RWPE2 (cell line): Measurements from ENCODE around the gene TXNDC5.
"Not testable (repeated sequence)": the region's sequence is repeated elsewhere in the genome, so short reads cannot be mapped to it uniquely, and the experiment has no call there.

Experiments used
- ATAC-seq: fragments of 200-7000 bp; cut with Tn5 transposase; 3 replicates; pipeline ENCODE4 v1.9.1; 2021; ENCODE audit warnings: low read depth
- DNase-seq: peaks from one replicate; pipeline ENCODE4 v3.0.0-alpha.2; 2020; ENCODE audit warnings: low spot score
- H3K27ac ChIP-seq: fragments of 450-650 bp; 2 replicates; pipeline ENCODE4 v1.5.1; 2017; ENCODE audit warnings: mild to moderate bottlenecking; ENCODE audit not compliant: poor library complexity, severe bottlenecking
- H3K27me3 ChIP-seq: fragments of 250-450 bp; sonication (Bioruptor Pico); 2 replicates; pipeline ENCODE4 v1.5.1; 2021; ENCODE audit warnings: mild to moderate bottlenecking, moderate library complexity; ENCODE audit not compliant: insufficient read depth, poor library complexity, severe bottlenecking
- H3K36me3 ChIP-seq: fragments of 250-450 bp; sonication (Bioruptor Pico); 2 replicates; pipeline ENCODE4 v1.5.1; 2020; ENCODE audit warnings: low read depth, mild to moderate bottlenecking, moderate library complexity
- H3K4me1 ChIP-seq: fragments of 250-450 bp; sonication (Bioruptor Pico); 2 replicates; pipeline ENCODE4 v1.5.1; 2021; ENCODE audit warnings: mild to moderate bottlenecking, moderate library complexity; ENCODE audit not compliant: insufficient read depth, poor library complexity, severe bottlenecking
- H3K4me3 ChIP-seq: fragments of 250-450 bp; sonication (Bioruptor Pico); 2 replicates; pipeline ENCODE4 v1.5.1; 2021; ENCODE audit warnings: mild to moderate bottlenecking, moderate library complexity; ENCODE audit not compliant: severe bottlenecking
- H3K9me3 ChIP-seq: fragments of 250-450 bp; sonication (Bioruptor Pico); 2 replicates; pipeline ENCODE4 v1.5.1; 2021; ENCODE audit warnings: mild to moderate bottlenecking, moderate library complexity; ENCODE audit not compliant: severe bottlenecking
- CTCF ChIP-seq: fragments of 450-650 bp; IDR thresholded peaks from one replicate; pipeline ENCODE4 v1.5.1; 2017; ENCODE audit warnings: mild to moderate bottlenecking, moderate library complexity; ENCODE audit not compliant: poor library complexity, severe bottlenecking

The TXNDC5 gene

GRCh38 chr6:7896465-7896987 is 14.1 kb downstream of the TXNDC5 start:
- ATAC-seq = no peak
- peaks cover 94% of the 10 kb centered on the region for H3K36me3 ChIP-seq

DNA sequence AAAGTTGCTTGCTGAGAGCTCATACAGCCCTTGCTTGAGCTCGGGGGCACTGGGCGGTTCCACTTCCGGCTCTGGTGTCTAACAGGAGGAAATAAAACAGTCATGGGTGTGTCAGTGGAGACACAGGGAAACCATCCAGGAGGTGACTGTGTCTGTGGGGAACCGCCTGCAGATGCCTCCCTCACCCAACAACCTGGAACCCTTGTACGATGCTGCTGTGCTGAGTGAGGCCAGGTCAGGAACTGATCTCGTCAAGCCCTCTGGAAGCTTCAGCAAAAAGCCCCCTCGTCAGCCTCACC is 15.5 kb downstream of the TXNDC5 start:
- Histone ChIP-seq H3K27ac (no peak overlapping the region), H3K36me3 (peaks cover 94% of the 10 kb centered on the region), H3K4me1 (no peaks in the 10 kb centered on the region), H3K27me3 (no peaks in the 10 kb centered on the region), H3K4me3 (no peak overlapping the region), H3K9me3 (no peaks in the 10 kb centered on the region)
- TF ChIP-seq CTCF = no peak
- DNase-seq (no peak), ATAC-seq (no peak)

More at GRCh38 chr6:7896465-7896987, 14.1 kb downstream of the TXNDC5 start:
- DNase-seq = no peak
- no peak for TF ChIP-seq CTCF
- no peaks in the 10 kb centered on the region for H3K4me1 ChIP-seq
- no peaks in the 10 kb centered on the region for H3K27me3 ChIP-seq
- no peak overlapping the region for H3K4me3 ChIP-seq
- H3K27ac ChIP-seq = no peak overlapping the region
- no peaks in the 10 kb centered on the region for H3K9me3 ChIP-seq

GRCh38 chr6:7894262-7895124 is 16.1 kb downstream of the TXNDC5 start:
- Histone ChIP-seq H3K27me3 (no peaks in the 10 kb centered on the region), H3K4me3 (no peak overlapping the region), H3K27ac (no peak overlapping the region), H3K4me1 (no peaks in the 10 kb centered on the region), H3K9me3 (no peaks in the 10 kb centered on the region), H3K36me3 (peaks cover 94% of the 10 kb centered on the region)
- no peak for ATAC-seq
- TF ChIP-seq CTCF = no peak
- DNase-seq = no peak

GRCh38 chr6:7893342-7893741 is 17.2 kb downstream of the TXNDC5 start:
- H3K9me3 ChIP-seq = no peaks in the 10 kb centered on the region

DNA sequence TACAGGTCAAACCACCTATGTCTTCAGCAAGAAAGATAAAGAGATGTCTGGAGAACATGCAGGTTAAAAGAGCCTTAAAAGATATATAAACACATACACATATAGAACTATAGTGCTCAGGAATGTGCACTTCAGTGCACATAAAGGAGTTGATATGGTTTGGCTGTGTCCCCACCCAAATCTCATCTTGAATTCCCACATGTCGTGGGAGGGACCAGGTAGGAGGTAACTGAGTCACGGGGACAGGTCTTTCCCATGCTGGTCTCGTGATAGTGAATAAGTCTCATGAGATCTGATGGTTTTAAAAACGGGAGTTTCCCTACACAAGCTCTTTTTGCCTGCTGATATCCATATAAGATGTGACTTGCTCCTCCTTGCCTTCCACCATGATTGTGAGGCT is 18.2 kb downstream of the TXNDC5 start:
- H3K27me3 ChIP-seq, ATAC-seq, H3K4me1 ChIP-seq, H3K27ac ChIP-seq, H3K4me3 ChIP-seq, H3K9me3 ChIP-seq, DNase-seq: not testable (repeated sequence)
- peaks cover 94% of the 10 kb centered on the region for H3K36me3 ChIP-seq

More at GRCh38 chr6:7893342-7893741, 17.2 kb downstream of the TXNDC5 start:
- Histone ChIP-seq H3K4me1 (no peaks in the 10 kb centered on the region), H3K27ac (no peak overlapping the region), H3K27me3 (no peaks in the 10 kb centered on the region), H3K4me3 (no peak overlapping the region), H3K36me3 (peaks cover 94% of the 10 kb centered on the region)
- no peak for TF ChIP-seq CTCF
- DNase-seq (no peak), ATAC-seq (no peak)
